AG10803 (cell line): ENCODE data around the gene MFSD2B.
"Not testable (repeated sequence)": the region's sequence is repeated elsewhere in the genome, so short reads cannot be mapped to it uniquely, and the experiment has no call there.

Experiments used
- DNase-seq: peaks from one replicate; pipeline ENCODE4 v3.0.0; 2010; ENCODE audit warnings: low read depth
- H3K4me3 ChIP-seq: 2 replicates; pipeline ENCODE4 v1.5.1; 2011; ENCODE audit warnings: mild to moderate bottlenecking, low read length, control low read depth
- CTCF ChIP-seq: conservative IDR thresholded peaks from 2 replicates; pipeline ENCODE4 v1.5.1; 2011; ENCODE audit warnings: mild to moderate bottlenecking, low read length, control low read depth, inconsistent platforms

MFSD2B gene

GRCh38 chr2:24012521-24013188, 2.8 kb downstream of the MFSD2B start:
- no peak overlapping the region for H3K4me3 ChIP-seq
- DNase-seq, result no peak
- TF ChIP-seq CTCF, result no peak

GRCh38 chr2:24014902-24015301, 5.0 kb downstream of the MFSD2B start:
- DNase-seq, result peak; percentile 11
- not testable (repeated sequence) for H3K4me3 ChIP-seq

GRCh38 chr2:24015562-24016375, 5.9 kb downstream of the MFSD2B start:
- no peak for TF ChIP-seq CTCF
- DNase-seq, result peak; percentile 87
- no peak overlapping the region for H3K4me3 ChIP-seq

- no peak overlapping the region for H3K4me3 ChIP-seq
- no peak for TF ChIP-seq CTCF
- no peak for DNase-seq
Observed at GRCh38 chr2:24016376-24016761, 6.5 kb downstream of the MFSD2B start.

GRCh38 chr2:24016853-24017703, 7.2 kb downstream of the MFSD2B start:
- TF ChIP-seq CTCF, result no peak
- DNase-seq, result no peak
- H3K4me3 ChIP-seq, result no peak overlapping the region

GRCh38 chr2:24017711-24018110, 7.8 kb downstream of the MFSD2B start:
- no peak for DNase-seq
- no peak overlapping the region for H3K4me3 ChIP-seq
- TF ChIP-seq CTCF, result no peak

- TF ChIP-seq CTCF, result no peak
- DNase-seq, result no peak
- H3K4me3 ChIP-seq, result no peak overlapping the region
Observed at GRCh38 chr2:24018241-24018640, 8.4 kb downstream of the MFSD2B start.
